ENCODE results near the gene MCTP2. TPM values are rescaled to one million over a fixed set of nuclear protein-coding genes. Genes with fewer than 3 reads are reported as not detected.

MCTP2 gene
- polyA plus RNA-seq, 1 experiment: 9.5 TPM

DNA sequence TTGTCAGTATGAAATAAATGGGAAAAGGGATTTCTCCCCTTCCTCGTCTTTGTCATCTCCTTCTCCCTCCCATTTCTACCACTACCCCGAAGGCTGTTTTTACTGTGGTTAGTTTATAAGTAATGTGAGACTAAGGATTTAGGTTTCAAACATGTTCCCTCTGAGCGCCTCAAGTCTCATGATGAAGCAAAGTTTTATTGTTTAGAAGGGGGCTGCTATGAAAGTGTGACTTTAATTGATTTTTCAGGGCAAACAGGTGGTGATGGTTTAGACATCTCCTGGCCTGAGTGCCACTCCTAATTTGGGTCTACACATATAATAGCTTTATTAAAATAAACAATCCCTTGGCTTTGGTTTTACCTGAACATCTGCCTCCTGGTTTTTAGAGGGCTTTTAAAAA, 185.5 kb downstream of the MCTP2 start:
- no peaks in the 10 kb centered on the region for H3K27me3 ChIP-seq (ENCODE audit: control insufficient read depth, insufficient read depth, low read length)
- DNase-seq (ENCODE audit: low read depth): no peak
- no peaks in the 10 kb centered on the region for H3K36me3 ChIP-seq (ENCODE audit: control insufficient read depth, insufficient read depth, low read length)
- CTCF ChIA-PET: no interaction called here
- POLR2A ChIA-PET: no interaction called here
- TF ChIP-seq, protein P1, sequence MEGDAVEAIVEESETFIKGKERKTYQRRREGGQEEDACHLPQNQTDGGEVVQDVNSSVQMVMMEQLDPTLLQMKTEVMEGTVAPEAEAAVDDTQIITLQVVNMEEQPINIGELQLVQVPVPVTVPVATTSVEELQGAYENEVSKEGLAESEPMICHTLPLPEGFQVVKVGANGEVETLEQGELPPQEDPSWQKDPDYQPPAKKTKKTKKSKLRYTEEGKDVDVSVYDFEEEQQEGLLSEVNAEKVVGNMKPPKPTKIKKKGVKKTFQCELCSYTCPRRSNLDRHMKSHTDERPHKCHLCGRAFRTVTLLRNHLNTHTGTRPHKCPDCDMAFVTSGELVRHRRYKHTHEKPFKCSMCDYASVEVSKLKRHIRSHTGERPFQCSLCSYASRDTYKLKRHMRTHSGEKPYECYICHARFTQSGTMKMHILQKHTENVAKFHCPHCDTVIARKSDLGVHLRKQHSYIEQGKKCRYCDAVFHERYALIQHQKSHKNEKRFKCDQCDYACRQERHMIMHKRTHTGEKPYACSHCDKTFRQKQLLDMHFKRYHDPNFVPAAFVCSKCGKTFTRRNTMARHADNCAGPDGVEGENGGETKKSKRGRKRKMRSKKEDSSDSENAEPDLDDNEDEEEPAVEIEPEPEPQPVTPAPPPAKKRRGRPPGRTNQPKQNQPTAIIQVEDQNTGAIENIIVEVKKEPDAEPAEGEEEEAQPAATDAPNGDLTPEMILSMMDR (IDR thresholded peaks at IDR 0.05; ENCODE audit: insufficient read depth, low read depth, low read length): no peak
- H3K4me3 ChIP-seq (ENCODE audit: low read depth, low read length): no peak overlapping the region

DNA sequence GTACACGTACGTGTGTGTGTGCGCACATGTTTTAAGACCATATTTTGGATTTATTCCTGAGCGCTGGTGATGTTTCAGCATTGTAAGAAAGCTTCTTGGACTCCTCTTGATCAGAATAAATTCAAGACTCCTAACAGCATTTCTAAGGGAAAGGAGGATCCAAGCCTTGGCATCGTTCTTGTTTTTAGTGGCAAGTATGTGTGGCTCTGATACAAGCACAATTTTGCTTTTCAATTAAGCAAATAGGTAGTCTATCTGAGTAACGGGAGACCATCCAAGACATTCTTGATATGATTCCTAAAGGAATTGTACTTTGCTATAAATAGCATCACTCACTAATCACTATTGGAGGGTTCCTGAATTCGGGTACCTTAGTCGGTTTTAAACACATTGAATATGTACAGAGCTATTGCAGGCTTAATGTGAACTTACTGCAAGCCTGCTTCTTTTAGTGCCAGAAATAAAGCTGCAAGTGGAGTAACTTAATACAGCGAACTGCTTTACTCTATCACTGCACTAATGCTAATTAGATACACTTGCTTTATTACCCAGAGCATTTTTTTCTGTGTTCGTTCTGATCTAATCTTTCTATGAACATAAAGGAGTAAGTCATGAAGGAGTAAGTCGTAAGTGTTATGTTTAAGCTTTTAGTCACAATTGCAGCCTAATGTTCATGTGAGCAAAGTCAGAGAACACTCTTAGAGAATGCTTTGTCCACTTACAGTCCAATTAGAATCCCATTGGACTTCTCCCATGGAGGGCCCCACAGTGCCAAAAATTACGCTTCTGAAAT, 186.3 kb downstream of the MCTP2 start:
- Histone ChIP-seq H3K4me3 (ENCODE audit: low read depth, low read length) (no peak overlapping the region), H3K36me3 (ENCODE audit: control insufficient read depth, insufficient read depth, low read length) (no peaks in the 10 kb centered on the region), H3K27me3 (ENCODE audit: control insufficient read depth, insufficient read depth, low read length) (no peaks in the 10 kb centered on the region)
- ChIA-PET CTCF (no interaction called here), POLR2A (interaction anchor here (0.5 kb wide), 1 partner anchor 70 kb away, joined by 3 read pairs; no protein-coding TSS in a partner anchor)
- DNase-seq (ENCODE audit: low read depth): no peak
- TF ChIP-seq, protein P1 (IDR thresholded peaks at IDR 0.05; ENCODE audit: insufficient read depth, low read depth, low read length): no peak

DNA sequence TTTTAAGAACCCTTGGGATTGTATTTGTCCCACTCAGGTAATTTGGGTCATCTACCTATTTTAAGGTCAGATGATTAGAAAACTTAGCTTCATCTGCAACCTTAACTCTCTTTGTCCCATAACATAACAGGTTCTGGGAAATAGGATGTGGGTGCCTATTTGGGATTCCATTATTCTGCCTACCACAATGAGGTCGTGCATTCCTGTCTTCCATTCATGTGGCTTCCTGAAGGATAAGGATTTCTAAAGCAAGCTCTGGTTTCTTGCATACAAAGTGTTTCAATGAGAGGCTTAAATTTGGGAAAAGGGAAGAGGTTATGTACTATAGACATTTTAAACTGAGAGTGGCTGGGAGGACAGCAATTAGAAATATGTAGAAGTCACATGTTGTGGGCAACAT, 190.3 kb downstream of the MCTP2 start:
- ChIA-PET CTCF (no interaction called here), POLR2A (no interaction called here)
- Histone ChIP-seq H3K4me3 (ENCODE audit: low read depth, low read length) (no peak overlapping the region), H3K36me3 (ENCODE audit: control insufficient read depth, insufficient read depth, low read length) (no peaks in the 10 kb centered on the region), H3K27me3 (ENCODE audit: control insufficient read depth, insufficient read depth, low read length) (no peaks in the 10 kb centered on the region)
- TF ChIP-seq, protein P1 (IDR thresholded peaks at IDR 0.05; ENCODE audit: insufficient read depth, low read depth, low read length): no peak
- DNase-seq (ENCODE audit: low read depth): no peak

DNA sequence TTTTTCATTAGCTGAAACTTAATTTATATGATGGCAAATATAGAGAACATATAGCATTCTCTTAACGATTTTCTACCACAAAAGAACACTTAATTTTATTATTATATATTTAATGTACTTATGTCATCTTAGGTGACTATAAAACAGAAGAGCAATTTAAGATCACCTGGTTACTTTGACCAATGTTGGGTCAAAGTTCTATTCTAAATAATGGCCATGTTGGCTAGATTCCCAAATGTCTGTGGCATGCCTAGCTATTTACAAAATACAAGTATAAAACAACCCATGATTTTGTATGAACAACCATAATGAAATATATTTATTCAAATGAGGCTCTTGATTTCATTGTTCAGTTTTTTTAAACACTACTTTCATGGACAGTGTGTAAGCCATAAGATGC, 200.9 kb downstream of the MCTP2 start:
- H3K36me3 ChIP-seq (ENCODE audit: control insufficient read depth, insufficient read depth, low read length): no peaks in the 10 kb centered on the region
- TF ChIP-seq, protein P1 (IDR thresholded peaks at IDR 0.05; ENCODE audit: insufficient read depth, low read depth, low read length): no peak

DNA sequence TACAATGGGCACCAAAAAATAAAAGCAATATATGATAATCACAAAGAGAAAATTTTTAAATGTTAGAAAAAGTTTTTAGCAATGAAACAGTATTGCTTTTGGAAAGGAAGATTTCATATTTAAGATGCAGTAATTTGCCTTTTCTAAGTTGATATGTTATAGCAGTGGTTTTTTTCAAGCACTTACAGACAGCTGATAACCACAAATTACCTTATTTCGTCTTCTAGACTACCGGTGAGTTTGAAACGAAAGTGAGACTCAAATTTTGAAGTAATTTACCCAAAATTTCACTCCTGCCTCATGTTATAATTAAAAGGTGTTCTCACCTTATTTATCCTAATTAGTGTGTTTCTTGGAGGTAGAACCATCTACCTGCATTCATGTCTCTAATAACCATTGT, 207.8 kb downstream of the MCTP2 start:
- no peak overlapping the region for H3K4me3 ChIP-seq (ENCODE audit: low read depth, low read length)
- TF ChIP-seq, protein P1 (IDR thresholded peaks at IDR 0.05; ENCODE audit: insufficient read depth, low read depth, low read length): no peak
- POLR2A ChIA-PET: no interaction called here
- DNase-seq (ENCODE audit: low read depth): no peak
- no peaks in the 10 kb centered on the region for H3K27me3 ChIP-seq (ENCODE audit: control insufficient read depth, insufficient read depth, low read length)
- CTCF ChIA-PET: interaction anchor here (0.6 to 1.0 kb wide), 2 partner anchors 76 to 93 kb away, joined by 3 read pairs; no protein-coding TSS in a partner anchor
- no peaks in the 10 kb centered on the region for H3K36me3 ChIP-seq (ENCODE audit: control insufficient read depth, insufficient read depth, low read length)

More for the DNA sequence above, 200.9 kb downstream of the MCTP2 start:
- DNase-seq (ENCODE audit: low read depth): no peak
- no peaks in the 10 kb centered on the region for H3K27me3 ChIP-seq (ENCODE audit: control insufficient read depth, insufficient read depth, low read length)
- no peak overlapping the region for H3K4me3 ChIP-seq (ENCODE audit: low read depth, low read length)
- ChIA-PET POLR2A (no interaction called here), CTCF (no interaction called here)

Data from BJ (cell line).